Keratinocyte (primary cell): ENCODE measurements around the gene CAP1. TPM values are rescaled to one million over a fixed set of nuclear protein-coding genes. Genes with fewer than 3 reads are reported as not detected.

ENCODE experiments used
- DNase-seq: peaks from one replicate; pipeline ENCODE4 v3.0.0-alpha.2; 2011; ENCODE audit warnings: low read depth, missing footprints, low spot score
- FAIRE-seq: peaks from 2 replicates; lab custom pipeline; 2011; peaks lifted over from hg19 to GRCh38; lab: Jason Lieb, UNC
- H2AFZ ChIP-seq: 2 replicates; pipeline ENCODE4 v1.6.0; 2012; ENCODE audit warnings: low read length, control low read depth, inconsistent platforms; ENCODE audit not compliant: control insufficient read depth
- H3K27ac ChIP-seq: 2 replicates; pipeline ENCODE4 v1.5.1; 2011; ENCODE audit warnings: low read length; ENCODE audit not compliant: control insufficient read depth, insufficient read depth
- H3K27me3 ChIP-seq: 3 replicates; pipeline ENCODE4 v1.6.0; 2011; ENCODE audit warnings: low read length; ENCODE audit not compliant: control insufficient read depth, insufficient read depth; ENCODE audit errors: extremely low read depth
- H3K36me3 ChIP-seq, 2 experiments: 2 replicates in 1 of 2; 3 replicates in 1 of 2; pipeline ENCODE4 v1.5.1; 2011; ENCODE audit warnings: low read length in 2 of 2, mild to moderate bottlenecking in 1 of 2; ENCODE audit not compliant: control insufficient read depth in 2 of 2, insufficient read depth in 2 of 2; ENCODE audit errors: extremely low read depth in 1 of 2
- H3K4me1 ChIP-seq: 3 replicates; pipeline ENCODE4 v1.5.1; 2011; ENCODE audit warnings: low read length; ENCODE audit not compliant: control insufficient read depth, insufficient read depth; ENCODE audit errors: extremely low read depth
- H3K4me2 ChIP-seq: 3 replicates; pipeline ENCODE4 v1.6.0; 2011; ENCODE audit warnings: low read depth, low read length; ENCODE audit not compliant: control insufficient read depth, insufficient read depth; ENCODE audit errors: extremely low read depth
- H3K4me3 ChIP-seq, 3 experiments: fragments of 200-600 bp in 1 of 3; sonication (generic) in 1 of 3; 2 replicates in 2 of 3; 3 replicates in 1 of 3; pipeline ENCODE4 v1.5.1; 2011 to 2016; ENCODE audit warnings: low read length in 3 of 3, mild to moderate bottlenecking in 3 of 3, control low read depth in 2 of 3, inconsistent platforms in 1 of 3, low read depth in 1 of 3, mixed read lengths in 1 of 3, mixed run types in 1 of 3, moderate library complexity in 1 of 3; ENCODE audit not compliant: control insufficient read depth in 2 of 3, insufficient read depth in 2 of 3; ENCODE audit errors: extremely low read depth in 1 of 3
- H3K79me2 ChIP-seq: 2 replicates; pipeline ENCODE4 v1.6.0; 2012; ENCODE audit warnings: low read length; ENCODE audit not compliant: control insufficient read depth, insufficient read depth
- H3K9ac ChIP-seq: 3 replicates; pipeline ENCODE4 v1.6.0; 2011; ENCODE audit warnings: low read length; ENCODE audit not compliant: control insufficient read depth, insufficient read depth; ENCODE audit errors: extremely low read depth
- H3K9me1 ChIP-seq: 3 replicates; pipeline ENCODE4 v1.6.0; 2011; ENCODE audit warnings: low read length; ENCODE audit not compliant: control insufficient read depth, insufficient read depth; ENCODE audit errors: extremely low read depth
- H3K9me3 ChIP-seq: 2 replicates; pipeline ENCODE4 v1.5.1; 2012; ENCODE audit warnings: low read depth, low read length; ENCODE audit not compliant: control insufficient read depth
- H4K20me1 ChIP-seq: 3 replicates; pipeline ENCODE4 v1.6.0; 2011; ENCODE audit warnings: low read length; ENCODE audit not compliant: control insufficient read depth, insufficient read depth; ENCODE audit errors: extremely low read depth
- EZH2 ChIP-seq: IDR thresholded peaks from one replicate; pipeline ENCODE4 v1.6.1; 2012; ENCODE audit warnings: inconsistent platforms, mild to moderate bottlenecking, low read length, moderate library complexity
- dilution Hi-C: fragments of 300-500 bp; cut with MboI; formaldehyde crosslinking; loops from one replicate; pipeline ENCODE4 v1.7.0; 2020; ENCODE audit warnings: low sequenced_read_pairs; ENCODE audit not compliant: extremely low pct_ligation_motif_present
- polyA plus RNA-seq, 5 experiments: library from polyadenylated mRNA; depleted of rRNA in 3 of 5; stranded (reverse) in 3 of 5; stranded (forward) in 1 of 5; unstranded in 1 of 5; fragments of >200 nt; gene quantifications; 1 replicate in 1 of 5; 2 replicates in 3 of 5; 3 replicates in 1 of 5; pipeline versions ENCODE4 v1.2.1 to v1.2.3, GENCODE V29; 2011 to 2012; ENCODE audit warnings: missing spikeins in 2 of 5, low read depth in 1 of 5, low replicate concordance in 1 of 5
- TF ChIP-seq, protein P1 (sequence below), 3 experiments: IDR thresholded peaks in 1 of 3; conservative IDR thresholded peaks in 1 of 3; optimal IDR thresholded peaks in 1 of 3; 2 replicates in 2 of 3; 3 replicates in 1 of 3; pipeline versions ENCODE3 to v1.5.1; 2011; ENCODE audit warnings: low read length in 3 of 3, mild to moderate bottlenecking in 3 of 3, moderate library complexity in 2 of 3, control low read depth in 1 of 3, inconsistent platforms in 1 of 3; ENCODE audit not compliant: insufficient read depth in 2 of 3; ENCODE audit errors: extremely low read depth in 1 of 3

Gene CAP1
- polyA plus RNA-seq, 1 donor (not counting 4 experiments of a cell fraction or from before 2014, with no cell fraction given): 959 TPM

DNA sequence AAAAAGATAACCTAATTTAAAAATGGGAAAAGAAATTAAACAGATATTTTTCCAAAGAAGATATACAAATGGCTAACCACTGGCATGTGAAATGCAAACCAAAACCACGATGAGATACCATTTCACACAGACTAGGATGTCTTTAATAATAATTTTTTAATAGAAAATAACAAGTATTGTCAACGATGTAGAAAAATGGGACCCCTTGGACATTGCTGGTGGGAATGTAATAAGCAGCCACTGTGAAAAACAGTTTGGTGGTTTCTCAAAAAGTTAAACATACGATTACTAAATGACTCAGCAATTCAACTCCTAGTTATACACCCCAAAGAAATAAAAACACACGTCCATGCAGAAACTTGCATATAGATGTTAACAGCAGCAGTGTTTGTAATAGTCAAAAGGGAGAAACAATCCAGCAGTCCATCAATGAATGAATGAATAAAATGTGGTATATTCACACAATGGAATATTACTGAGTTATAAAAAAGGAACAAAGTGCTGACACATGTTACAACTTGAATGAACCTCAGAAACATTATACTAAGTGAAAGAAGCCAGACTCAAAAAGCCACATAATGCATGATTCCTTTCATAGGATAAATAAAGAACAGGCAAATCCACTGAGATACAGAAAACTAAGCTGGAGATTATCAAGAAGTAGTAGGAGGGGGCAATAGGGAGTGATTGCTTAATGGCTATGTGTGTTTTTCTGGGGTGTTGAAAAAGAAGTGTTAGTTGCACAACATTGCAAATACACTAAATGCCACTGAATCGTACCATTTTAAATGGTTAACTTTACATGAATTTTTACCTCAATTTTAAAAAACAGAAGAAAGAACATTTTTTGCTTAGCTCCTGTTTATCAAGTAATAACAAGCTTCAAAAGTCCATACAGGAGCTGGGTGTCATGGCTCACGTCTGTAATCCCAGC is 52.4 kb downstream of the CAP1 start:
- no peak overlapping the region for H3K9ac ChIP-seq
- H3K27ac ChIP-seq: no peak overlapping the region
- dilution Hi-C loops: no loop called here
- H3K79me2 ChIP-seq: peaks cover 18% of the 10 kb centered on the region
- peaks cover 9 to 10% of the 10 kb centered on the region in 2 experiments for H3K36me3 ChIP-seq
- H2AFZ ChIP-seq: no peak overlapping the region
- H3K4me1 ChIP-seq: peaks cover 12% of the 10 kb centered on the region
- no peak overlapping the region for H3K4me2 ChIP-seq
- no peaks in the 10 kb centered on the region for H3K9me1 ChIP-seq
- no peak for TF ChIP-seq EZH2
- H3K27me3 ChIP-seq: no peaks in the 10 kb centered on the region
- H3K4me3 ChIP-seq: no peak overlapping the region
- no peaks in the 10 kb centered on the region for H4K20me1 ChIP-seq
- no peaks in the 10 kb centered on the region for H3K9me3 ChIP-seq
- FAIRE-seq (no peak), DNase-seq (no peak)

DNA sequence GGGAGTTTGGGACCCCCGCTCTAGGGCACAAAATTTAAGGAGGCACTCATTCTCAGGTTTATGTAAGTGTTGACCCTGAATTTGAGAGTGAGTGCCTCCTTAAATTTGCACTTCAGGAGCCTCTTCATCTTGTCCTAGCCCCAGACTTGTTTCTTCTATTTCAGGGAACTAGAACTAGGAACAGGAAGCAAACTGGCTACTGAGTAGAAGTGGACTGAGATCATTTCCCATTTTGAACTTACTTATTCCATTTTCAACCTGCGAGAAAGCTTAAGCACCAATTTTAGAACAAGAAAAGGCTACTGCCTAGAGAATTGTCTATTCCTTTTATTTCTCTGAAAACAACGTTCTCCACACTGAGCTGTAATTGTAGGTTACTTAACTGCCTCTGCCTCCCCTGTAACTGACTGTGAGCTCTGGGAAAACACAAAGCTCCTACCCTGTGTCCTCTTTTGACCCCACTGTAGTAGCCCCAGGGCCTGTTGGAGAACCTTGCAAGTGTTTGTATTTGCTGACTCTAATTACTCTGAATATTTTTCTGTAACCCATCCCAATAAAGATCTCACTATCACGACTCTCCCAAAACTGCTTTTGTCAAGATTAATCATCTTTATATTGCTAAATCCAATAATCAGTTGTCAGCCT is 54.1 kb downstream of the CAP1 start:
- Histone ChIP-seq H3K4me2 (no peak overlapping the region), H3K27ac (no peak overlapping the region), H3K36me3 (peaks cover 5 to 6% of the 10 kb centered on the region in 2 experiments), H3K4me1 (peaks cover 12% of the 10 kb centered on the region), H3K4me3 (no peak overlapping the region), H3K9me3 (no peaks in the 10 kb centered on the region), H3K27me3 (no peaks in the 10 kb centered on the region), H3K79me2 (peaks cover 18% of the 10 kb centered on the region), H3K9ac (no peak overlapping the region), H3K9me1 (no peaks in the 10 kb centered on the region), H4K20me1 (no peaks in the 10 kb centered on the region), H2AFZ (no peak overlapping the region)
- dilution Hi-C loops: no loop called here
- TF ChIP-seq EZH2: no peak
- TF ChIP-seq, protein P1, sequence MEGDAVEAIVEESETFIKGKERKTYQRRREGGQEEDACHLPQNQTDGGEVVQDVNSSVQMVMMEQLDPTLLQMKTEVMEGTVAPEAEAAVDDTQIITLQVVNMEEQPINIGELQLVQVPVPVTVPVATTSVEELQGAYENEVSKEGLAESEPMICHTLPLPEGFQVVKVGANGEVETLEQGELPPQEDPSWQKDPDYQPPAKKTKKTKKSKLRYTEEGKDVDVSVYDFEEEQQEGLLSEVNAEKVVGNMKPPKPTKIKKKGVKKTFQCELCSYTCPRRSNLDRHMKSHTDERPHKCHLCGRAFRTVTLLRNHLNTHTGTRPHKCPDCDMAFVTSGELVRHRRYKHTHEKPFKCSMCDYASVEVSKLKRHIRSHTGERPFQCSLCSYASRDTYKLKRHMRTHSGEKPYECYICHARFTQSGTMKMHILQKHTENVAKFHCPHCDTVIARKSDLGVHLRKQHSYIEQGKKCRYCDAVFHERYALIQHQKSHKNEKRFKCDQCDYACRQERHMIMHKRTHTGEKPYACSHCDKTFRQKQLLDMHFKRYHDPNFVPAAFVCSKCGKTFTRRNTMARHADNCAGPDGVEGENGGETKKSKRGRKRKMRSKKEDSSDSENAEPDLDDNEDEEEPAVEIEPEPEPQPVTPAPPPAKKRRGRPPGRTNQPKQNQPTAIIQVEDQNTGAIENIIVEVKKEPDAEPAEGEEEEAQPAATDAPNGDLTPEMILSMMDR (optimal IDR thresholded peaks at IDR 0.05 in 1 of 3, IDR thresholded peaks at IDR 0.05 in 1 of 3, conservative IDR thresholded peaks at IDR 0.05 in 1 of 3; ENCODE audit: extremely low read depth in 1 of 3, insufficient read depth in 2 of 3, low read length in 3 of 3): no peak
- DNase-seq (no peak), FAIRE-seq (no peak)
